ENCODE results near the gene MME.

DNA sequence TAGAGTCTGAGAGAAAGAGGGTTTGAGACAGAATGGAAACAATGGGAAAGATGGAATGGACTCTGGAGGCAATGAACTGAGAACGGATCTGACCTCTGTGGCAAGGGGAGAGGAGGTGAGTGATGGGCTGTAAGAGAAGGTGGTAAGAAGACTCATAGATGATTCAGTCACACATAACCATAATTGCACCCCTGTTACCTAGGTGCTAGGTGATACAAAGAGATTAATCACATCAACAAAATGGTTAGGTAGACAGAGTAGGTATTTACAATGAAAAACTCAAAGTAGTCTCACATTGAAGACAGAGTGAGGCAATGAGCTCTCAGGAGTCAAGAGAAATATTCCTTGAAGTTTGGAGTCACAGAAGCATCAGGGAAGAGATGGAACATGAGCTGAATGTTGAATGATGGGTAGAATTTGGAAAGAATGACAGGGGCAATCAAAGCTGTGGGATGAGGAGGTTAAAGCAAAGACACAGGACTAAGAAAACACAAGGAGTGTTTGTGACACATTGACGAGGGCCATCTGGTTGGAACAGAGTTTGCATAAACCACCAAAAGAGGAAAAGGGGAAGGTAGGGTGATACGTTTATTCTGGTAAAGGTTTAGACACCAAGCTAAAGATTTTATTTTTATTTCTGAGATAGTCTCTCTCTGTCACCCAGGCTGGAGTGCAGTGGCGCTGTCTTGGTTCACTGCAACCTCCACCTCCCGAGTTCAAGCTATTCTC lies 32.7 kb downstream of the MME start:
- TF ChIP-seq, protein P1, sequence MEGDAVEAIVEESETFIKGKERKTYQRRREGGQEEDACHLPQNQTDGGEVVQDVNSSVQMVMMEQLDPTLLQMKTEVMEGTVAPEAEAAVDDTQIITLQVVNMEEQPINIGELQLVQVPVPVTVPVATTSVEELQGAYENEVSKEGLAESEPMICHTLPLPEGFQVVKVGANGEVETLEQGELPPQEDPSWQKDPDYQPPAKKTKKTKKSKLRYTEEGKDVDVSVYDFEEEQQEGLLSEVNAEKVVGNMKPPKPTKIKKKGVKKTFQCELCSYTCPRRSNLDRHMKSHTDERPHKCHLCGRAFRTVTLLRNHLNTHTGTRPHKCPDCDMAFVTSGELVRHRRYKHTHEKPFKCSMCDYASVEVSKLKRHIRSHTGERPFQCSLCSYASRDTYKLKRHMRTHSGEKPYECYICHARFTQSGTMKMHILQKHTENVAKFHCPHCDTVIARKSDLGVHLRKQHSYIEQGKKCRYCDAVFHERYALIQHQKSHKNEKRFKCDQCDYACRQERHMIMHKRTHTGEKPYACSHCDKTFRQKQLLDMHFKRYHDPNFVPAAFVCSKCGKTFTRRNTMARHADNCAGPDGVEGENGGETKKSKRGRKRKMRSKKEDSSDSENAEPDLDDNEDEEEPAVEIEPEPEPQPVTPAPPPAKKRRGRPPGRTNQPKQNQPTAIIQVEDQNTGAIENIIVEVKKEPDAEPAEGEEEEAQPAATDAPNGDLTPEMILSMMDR (IDR thresholded peaks at IDR 0.05) = no peak
- TF ChIP-seq POLR2A (IDR thresholded peaks at IDR 0.05) = no peak
